Peyer's patch (tissue), 4 donors: ENCODE data around the gene ASTL.

Experiments
- POLR2A ChIP-seq, 2 donors: fragments of 450-650 bp; IDR thresholded peaks; one replicate each; pipeline ENCODE4 v1.5.1; 2017; ENCODE audit warnings: antibody characterized with exemption in 2 of 2, mild to moderate bottlenecking in 2 of 2, moderate library complexity in 2 of 2
- TF ChIP-seq, protein P1 (sequence below), 6 experiments: fragments of 450-650 bp in 4 of 6; fragments of 200-600 bp in 2 of 6; sonication (generic) in 1 of 6; IDR thresholded peaks; one replicate each; pipeline ENCODE4 v1.5.1; 2017 to 2019; ENCODE audit warnings: antibody characterized with exemption in 6 of 6, mild to moderate bottlenecking in 3 of 6, moderate library complexity in 1 of 6

DNA sequence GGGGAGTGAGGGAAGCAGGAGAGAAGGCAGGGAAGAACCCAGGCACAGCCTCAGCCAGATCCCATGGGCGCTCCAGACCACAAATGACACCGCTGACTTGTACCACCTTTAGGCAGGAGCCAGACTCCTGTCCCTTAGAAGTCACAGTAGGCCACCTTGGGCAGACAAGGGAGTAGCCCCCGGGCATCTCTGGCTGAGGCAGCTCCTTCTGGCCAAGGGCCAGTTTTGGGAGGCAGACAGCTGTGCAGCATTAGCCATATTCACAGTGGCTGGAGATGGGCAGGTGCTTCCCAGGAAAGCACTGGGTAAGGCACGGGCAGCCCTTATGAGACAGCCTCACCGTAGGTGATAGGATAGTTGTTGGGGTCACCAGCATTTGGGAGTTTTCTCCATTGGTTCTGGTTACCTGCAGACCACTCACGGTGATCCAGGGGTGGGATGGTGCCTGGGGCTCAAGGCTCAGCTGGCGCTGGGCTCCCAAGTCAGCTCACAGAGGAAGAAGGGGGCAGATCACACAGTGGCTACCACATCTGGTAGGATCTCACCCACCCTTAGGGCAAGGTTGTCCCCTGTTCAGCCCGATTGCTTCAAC, 2.1 kb downstream of the ASTL start:
- TF ChIP-seq POLR2A (IDR thresholded peaks at IDR 0.05), result no peak
- TF ChIP-seq, protein P1, sequence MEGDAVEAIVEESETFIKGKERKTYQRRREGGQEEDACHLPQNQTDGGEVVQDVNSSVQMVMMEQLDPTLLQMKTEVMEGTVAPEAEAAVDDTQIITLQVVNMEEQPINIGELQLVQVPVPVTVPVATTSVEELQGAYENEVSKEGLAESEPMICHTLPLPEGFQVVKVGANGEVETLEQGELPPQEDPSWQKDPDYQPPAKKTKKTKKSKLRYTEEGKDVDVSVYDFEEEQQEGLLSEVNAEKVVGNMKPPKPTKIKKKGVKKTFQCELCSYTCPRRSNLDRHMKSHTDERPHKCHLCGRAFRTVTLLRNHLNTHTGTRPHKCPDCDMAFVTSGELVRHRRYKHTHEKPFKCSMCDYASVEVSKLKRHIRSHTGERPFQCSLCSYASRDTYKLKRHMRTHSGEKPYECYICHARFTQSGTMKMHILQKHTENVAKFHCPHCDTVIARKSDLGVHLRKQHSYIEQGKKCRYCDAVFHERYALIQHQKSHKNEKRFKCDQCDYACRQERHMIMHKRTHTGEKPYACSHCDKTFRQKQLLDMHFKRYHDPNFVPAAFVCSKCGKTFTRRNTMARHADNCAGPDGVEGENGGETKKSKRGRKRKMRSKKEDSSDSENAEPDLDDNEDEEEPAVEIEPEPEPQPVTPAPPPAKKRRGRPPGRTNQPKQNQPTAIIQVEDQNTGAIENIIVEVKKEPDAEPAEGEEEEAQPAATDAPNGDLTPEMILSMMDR (IDR thresholded peaks at IDR 0.05), result no peak
